ENCODE measurements around the gene ZFP92.
"Not testable (repeated sequence)": the region's sequence is repeated elsewhere in the genome, so short reads cannot be mapped to it uniquely, and the experiment has no call there.

ZFP92 gene

DNA sequence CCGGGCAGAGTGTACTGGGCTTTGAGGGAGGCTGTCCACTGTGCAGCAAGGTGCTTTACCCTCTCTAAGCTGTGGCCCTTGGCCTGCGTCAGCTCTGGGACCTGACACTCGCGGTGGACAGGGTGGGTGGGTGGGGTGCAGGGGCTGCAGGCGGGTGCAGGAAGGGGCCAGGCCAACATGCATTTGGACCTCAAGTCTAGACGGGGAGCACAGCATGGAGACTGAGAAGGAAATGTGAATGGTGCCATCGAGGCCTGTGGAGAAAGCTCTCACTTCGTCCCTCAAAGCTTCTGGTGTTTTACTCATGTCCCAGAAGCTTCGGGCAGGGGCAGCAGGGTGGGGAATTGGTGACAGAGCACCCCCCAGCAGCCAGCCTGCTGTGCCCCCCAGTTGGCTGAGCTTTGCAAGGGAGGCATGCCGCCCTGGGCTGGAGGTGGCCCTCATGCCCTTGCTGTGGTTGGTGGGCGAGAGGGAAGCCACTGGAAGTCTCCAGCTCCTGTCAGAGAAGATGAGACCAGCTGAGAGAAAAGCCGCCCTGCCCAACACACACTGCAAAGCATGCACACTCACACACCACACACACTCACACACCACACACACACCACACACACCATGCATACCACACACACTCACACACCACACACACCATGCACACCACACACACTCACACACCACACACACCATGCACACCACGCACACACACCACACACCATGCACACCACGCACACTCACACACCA, 22.4 kb upstream of the ZFP92 start:
- no peak overlapping the region for H3K4me3 ChIP-seq (ENCODE audit: low read length)
- no peaks in the 10 kb centered on the region for H3K4me1 ChIP-seq (ENCODE audit: low read length)
- H3K27ac ChIP-seq (ENCODE audit: low read length): no peak overlapping the region
- no peaks in the 10 kb centered on the region for H3K27me3 ChIP-seq (replicated peaks; ENCODE audit: insufficient read depth, low read length)
- H3F3A ChIP-seq (ENCODE audit: insufficient read depth, low read length): no peaks in the 10 kb centered on the region
- H2AFZ ChIP-seq (ENCODE audit: low read length): no peak overlapping the region
- no peaks in the 10 kb centered on the region for H3K36me3 ChIP-seq (replicated peaks; ENCODE audit: insufficient read depth, low read length)
- no peak for DNase-seq
- H3K9me3 ChIP-seq (replicated peaks; ENCODE audit: insufficient read depth, low read length): no peaks in the 10 kb centered on the region
- H3K4me2 ChIP-seq (ENCODE audit: low read depth, low read length): no peak overlapping the region
- TF ChIP-seq, protein P1, sequence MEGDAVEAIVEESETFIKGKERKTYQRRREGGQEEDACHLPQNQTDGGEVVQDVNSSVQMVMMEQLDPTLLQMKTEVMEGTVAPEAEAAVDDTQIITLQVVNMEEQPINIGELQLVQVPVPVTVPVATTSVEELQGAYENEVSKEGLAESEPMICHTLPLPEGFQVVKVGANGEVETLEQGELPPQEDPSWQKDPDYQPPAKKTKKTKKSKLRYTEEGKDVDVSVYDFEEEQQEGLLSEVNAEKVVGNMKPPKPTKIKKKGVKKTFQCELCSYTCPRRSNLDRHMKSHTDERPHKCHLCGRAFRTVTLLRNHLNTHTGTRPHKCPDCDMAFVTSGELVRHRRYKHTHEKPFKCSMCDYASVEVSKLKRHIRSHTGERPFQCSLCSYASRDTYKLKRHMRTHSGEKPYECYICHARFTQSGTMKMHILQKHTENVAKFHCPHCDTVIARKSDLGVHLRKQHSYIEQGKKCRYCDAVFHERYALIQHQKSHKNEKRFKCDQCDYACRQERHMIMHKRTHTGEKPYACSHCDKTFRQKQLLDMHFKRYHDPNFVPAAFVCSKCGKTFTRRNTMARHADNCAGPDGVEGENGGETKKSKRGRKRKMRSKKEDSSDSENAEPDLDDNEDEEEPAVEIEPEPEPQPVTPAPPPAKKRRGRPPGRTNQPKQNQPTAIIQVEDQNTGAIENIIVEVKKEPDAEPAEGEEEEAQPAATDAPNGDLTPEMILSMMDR (IDR thresholded peaks at IDR 0.05; ENCODE audit: low read length): no peak
- no peak for TF ChIP-seq EZH2 (optimal IDR thresholded peaks at IDR 0.05; ENCODE audit: low read depth, low read length)
- no peak for TF ChIP-seq EZH2phosphoT487 (IDR thresholded peaks at IDR 0.05; ENCODE audit: low read length)
- no peaks in the 10 kb centered on the region for H3K9me2 ChIP-seq (replicated peaks; ENCODE audit: insufficient read depth, low read length)
- no peaks in the 10 kb centered on the region for H4K20me1 ChIP-seq (ENCODE audit: insufficient read depth, low read length)
- H3K79me2 ChIP-seq (ENCODE audit: low read length): no peaks in the 10 kb centered on the region
- no peak overlapping the region for H3K9ac ChIP-seq (ENCODE audit: low read length)

DNA sequence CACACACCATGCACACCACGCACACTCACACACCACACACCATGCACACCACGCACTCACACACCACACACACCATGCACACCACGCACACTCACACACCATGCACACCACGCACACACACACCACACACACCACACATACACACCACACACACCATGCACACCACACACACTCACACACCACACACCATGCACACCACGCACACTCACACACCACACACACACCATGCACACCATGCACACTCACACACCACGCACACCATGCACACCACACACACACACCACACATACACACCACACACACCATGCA, 21.9 kb upstream of the ZFP92 start:
- H3K4me1 ChIP-seq (ENCODE audit: low read length); H3K27ac ChIP-seq (ENCODE audit: low read length); H2AFZ ChIP-seq (ENCODE audit: low read length): not testable (repeated sequence)

DNA sequence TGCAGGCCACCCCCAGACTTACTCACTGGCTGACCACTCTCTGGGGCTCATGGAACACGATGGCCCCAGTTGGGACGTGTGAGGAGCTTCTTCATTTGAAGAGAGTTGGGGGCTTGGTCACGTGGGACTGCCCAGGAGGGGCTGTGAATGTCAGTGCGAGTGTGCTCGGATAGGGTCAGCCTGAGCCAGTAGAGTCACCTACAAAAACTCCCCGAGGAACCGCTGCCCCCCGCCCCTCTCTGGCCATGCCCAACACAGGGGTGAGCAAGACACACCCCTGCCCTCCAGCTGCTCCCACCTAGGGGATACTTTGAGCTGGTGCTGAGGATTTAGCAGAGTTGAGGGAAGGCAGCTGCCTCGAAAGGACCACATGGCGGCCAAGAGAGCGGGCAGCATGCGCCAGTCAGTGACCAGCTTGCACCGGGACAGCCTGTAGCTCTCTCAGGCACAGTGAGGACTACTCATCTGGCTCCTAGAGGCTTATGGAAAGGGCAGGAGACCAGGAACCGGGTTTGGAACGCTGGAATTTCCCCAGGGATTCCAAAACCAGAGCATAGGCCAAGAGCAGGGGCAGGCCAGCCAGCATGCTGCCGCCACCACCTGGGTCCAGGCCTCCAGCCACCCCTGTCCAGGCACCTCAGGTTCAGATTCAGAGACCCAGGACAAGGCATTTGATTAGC, 18.5 kb upstream of the ZFP92 start:
- DNase-seq: no peak
- H2AFZ ChIP-seq (ENCODE audit: low read length): no peak overlapping the region
- H3K27ac ChIP-seq (ENCODE audit: low read length): no peak overlapping the region
- H3F3A ChIP-seq (ENCODE audit: insufficient read depth, low read length): no peaks in the 10 kb centered on the region
- no peaks in the 10 kb centered on the region for H3K36me3 ChIP-seq (replicated peaks; ENCODE audit: insufficient read depth, low read length)
- TF ChIP-seq, protein P1 (IDR thresholded peaks at IDR 0.05; ENCODE audit: low read length): no peak
- TF ChIP-seq EZH2phosphoT487 (IDR thresholded peaks at IDR 0.05; ENCODE audit: low read length): no peak
- no peak for TF ChIP-seq EZH2 (optimal IDR thresholded peaks at IDR 0.05; ENCODE audit: low read depth, low read length)
- H3K9me2 ChIP-seq (replicated peaks; ENCODE audit: insufficient read depth, low read length): no peaks in the 10 kb centered on the region
- H3K27me3 ChIP-seq (replicated peaks; ENCODE audit: insufficient read depth, low read length): no peaks in the 10 kb centered on the region
- no peaks in the 10 kb centered on the region for H3K79me2 ChIP-seq (ENCODE audit: low read length)
- no peak overlapping the region for H3K4me2 ChIP-seq (ENCODE audit: low read depth, low read length)
- no peak overlapping the region for H3K4me3 ChIP-seq (ENCODE audit: low read length)
- H3K9ac ChIP-seq (ENCODE audit: low read length): no peak overlapping the region
- H3K4me1 ChIP-seq (ENCODE audit: low read length): no peaks in the 10 kb centered on the region
- no peaks in the 10 kb centered on the region for H3K9me3 ChIP-seq (replicated peaks; ENCODE audit: insufficient read depth, low read length)
- no peaks in the 10 kb centered on the region for H4K20me1 ChIP-seq (ENCODE audit: insufficient read depth, low read length)

More for the DNA sequence above, 21.9 kb upstream of the ZFP92 start:
- not testable (repeated sequence) for DNase-seq; H3F3A ChIP-seq (ENCODE audit: insufficient read depth, low read length); H3K79me2 ChIP-seq (ENCODE audit: low read length); H3K9me3 ChIP-seq (replicated peaks; ENCODE audit: insufficient read depth, low read length); H3K9ac ChIP-seq (ENCODE audit: low read length); H3K27me3 ChIP-seq (replicated peaks; ENCODE audit: insufficient read depth, low read length); H3K36me3 ChIP-seq (replicated peaks; ENCODE audit: insufficient read depth, low read length); H3K9me2 ChIP-seq (replicated peaks; ENCODE audit: insufficient read depth, low read length); H3K4me3 ChIP-seq (ENCODE audit: low read length); H4K20me1 ChIP-seq (ENCODE audit: insufficient read depth, low read length); H3K4me2 ChIP-seq (ENCODE audit: low read depth, low read length)

DNA sequence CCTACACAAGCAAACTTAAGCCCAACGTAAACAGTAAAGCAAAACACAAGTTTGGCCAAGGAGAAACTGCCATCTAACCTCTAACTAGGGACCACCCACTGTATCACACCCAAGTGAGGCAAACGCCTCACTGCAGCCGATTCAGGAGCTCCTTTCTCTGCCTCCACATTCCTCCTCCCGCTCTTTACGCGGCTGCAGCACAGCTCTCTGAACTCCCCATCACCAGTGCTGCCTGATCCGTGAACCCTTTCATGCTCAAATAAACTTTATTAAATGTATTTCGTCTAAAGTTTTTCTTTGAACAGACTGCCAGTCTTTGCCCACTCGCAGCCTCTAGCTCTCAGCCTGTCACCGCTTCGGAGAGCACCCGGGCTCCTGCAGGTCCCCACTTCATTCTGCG, 16.7 kb upstream of the ZFP92 start:
- Histone ChIP-seq H3K4me1 (ENCODE audit: low read length) (no peaks in the 10 kb centered on the region; the same call in 1 of the 2 replicates), H3K9me2 (replicated peaks; ENCODE audit: insufficient read depth, low read length) (no peaks in the 10 kb centered on the region), H4K20me1 (ENCODE audit: insufficient read depth, low read length) (no peaks in the 10 kb centered on the region), H2AFZ (ENCODE audit: low read length) (no peak overlapping the region), H3K79me2 (ENCODE audit: low read length) (no peaks in the 10 kb centered on the region), H3K36me3 (replicated peaks; ENCODE audit: insufficient read depth, low read length) (no peaks in the 10 kb centered on the region), H3K4me3 (ENCODE audit: low read length) (no peak overlapping the region), H3F3A (ENCODE audit: insufficient read depth, low read length) (no peaks in the 10 kb centered on the region), H3K27ac (ENCODE audit: low read length) (no peak overlapping the region), H3K27me3 (replicated peaks; ENCODE audit: insufficient read depth, low read length) (no peaks in the 10 kb centered on the region; the same call in 1 of the 2 replicates), H3K4me2 (ENCODE audit: low read depth, low read length) (no peak overlapping the region), H3K9ac (ENCODE audit: low read length) (no peak overlapping the region), H3K9me3 (replicated peaks; ENCODE audit: insufficient read depth, low read length) (no peaks in the 10 kb centered on the region)
- TF ChIP-seq, protein P1 (IDR thresholded peaks at IDR 0.05; ENCODE audit: low read length): no peak
- no peak for TF ChIP-seq EZH2 (optimal IDR thresholded peaks at IDR 0.05; ENCODE audit: low read depth, low read length)
- TF ChIP-seq EZH2phosphoT487 (IDR thresholded peaks at IDR 0.05; ENCODE audit: low read length): no peak
- no peak for DNase-seq

All from MM.1S (cell line).